GM19035 (cell line): ENCODE data around the gene LASP1.
"Not testable (repeated sequence)": the region's sequence is repeated elsewhere in the genome, so short reads cannot be mapped to it uniquely, and the experiment has no call there.

Experiments
- ATAC-seq: cut with Tn5 transposase; IDR thresholded peaks from one replicate; pipeline ENCODE4 v1.9.1; 2021; ENCODE audit not compliant: unreplicated experiment

The LASP1 gene

DNA sequence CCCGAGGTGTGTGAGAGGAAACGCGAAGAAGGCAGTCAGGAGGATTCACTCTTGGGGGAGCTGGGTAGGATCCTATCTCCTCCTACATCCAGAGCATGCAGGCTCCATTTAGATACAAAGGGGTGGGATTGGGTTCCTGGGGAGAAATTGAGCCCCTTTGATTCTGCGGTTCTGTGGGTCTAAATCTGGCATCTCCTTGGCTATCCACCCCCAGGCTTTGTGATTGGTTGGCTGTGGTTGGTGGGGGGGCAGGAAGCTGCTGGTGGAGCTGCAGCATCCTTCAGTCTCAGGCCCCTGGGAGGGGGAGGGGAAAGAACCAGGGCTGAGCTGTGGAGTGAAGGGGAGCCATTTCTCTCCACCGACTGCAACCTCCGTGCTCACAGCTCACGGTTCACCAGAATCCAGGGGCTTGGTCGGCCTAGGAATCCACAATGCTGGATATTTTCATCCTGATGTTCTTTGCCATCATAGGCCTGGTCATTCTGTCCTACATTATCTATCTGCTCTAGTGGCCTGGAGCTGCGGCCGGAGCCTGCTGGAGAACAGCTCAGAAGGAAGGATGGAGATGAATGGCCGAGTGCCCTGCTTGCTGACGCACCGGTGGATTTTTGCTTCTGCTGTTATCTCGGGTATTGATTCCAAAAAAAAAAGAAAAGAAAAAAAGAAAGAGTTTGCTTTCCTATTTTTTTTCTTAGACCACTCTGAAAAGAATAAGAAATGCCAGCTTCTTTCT is 55.6 kb downstream of the LASP1 start, which contains the start of gene LASP1NB:
LASP1NB (plus strand) TSS at position 352 of the 733 bp plus-strand sequence.
- no peak for ATAC-seq

DNA sequence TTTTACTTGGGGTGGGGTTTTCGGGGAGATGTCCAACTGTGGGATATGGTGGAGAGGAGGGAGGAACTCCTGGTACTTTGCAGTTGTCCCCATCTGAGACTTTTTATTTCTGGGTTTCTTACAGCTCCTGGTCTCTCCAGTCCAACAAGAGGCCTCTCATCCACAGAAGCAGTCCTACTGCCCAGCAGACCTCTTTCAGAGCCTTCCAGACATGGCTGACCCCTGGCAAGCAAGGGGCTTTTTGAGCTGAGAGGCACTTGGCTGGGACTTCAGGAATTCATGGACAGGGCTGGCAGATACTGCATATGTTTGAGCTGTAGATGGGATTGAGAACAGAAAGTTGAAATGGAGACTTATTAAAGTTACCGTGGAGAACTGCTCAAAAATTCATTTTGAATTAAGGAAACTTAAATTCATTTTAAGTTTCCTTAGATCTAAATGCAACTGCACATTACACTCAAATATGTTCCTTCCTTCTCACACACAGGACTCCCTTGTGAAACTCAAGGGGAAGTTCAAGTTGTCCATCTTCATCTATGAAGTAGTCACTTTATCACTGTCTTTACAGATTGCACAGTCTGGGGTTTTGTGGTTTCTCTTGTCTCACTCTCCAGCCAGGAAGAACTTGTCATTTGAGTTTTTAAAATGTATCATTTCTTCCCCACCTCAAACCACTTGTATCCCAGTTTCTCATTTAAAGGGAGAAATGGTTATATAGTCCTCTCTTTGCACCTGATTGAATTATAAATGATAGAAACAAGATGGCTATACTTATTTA is 56.6 kb downstream of the LASP1 start:
- ATAC-seq = no peak

DNA sequence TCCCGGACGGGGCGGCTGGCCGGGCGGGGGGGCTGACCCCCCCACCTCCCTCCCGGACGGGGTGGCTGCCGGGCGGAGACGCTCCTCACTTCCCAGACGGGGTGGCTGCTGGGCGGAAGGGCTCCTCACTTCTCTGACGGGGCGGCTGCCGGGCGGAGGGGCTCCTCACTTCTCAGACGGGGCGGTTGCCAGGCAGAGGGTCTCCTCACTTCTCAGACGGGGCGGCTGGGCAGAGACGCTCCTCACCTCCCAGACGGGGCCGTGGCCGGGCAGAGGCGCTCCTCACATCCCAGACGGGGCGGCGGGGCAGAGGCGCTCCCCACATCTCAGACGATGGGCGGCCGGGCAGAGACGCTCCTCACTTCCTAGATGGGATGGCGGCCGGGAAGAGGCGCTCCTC is 60.9 kb downstream of the LASP1 start:
- not testable (repeated sequence) for ATAC-seq

DNA sequence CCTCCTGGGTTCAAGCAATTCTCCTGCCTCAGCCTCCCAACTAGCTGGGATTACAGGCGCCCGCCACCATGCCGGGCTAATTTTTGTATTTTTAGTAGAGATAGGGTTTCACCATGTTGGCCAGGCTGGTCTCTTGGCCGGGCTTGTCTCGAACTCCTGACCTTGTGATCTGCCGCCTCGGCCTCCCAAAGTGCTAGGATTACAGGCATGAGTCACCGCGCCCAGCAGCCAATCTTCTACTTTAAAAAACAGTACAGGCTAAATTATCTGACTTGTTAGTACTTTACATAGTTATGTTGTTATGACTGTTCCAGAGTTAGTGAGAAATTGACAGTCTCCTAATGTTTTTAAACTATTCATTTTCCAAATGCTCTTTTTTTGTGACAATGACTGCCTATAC is 64.1 kb downstream of the LASP1 start:
- ATAC-seq = not testable (repeated sequence)

DNA sequence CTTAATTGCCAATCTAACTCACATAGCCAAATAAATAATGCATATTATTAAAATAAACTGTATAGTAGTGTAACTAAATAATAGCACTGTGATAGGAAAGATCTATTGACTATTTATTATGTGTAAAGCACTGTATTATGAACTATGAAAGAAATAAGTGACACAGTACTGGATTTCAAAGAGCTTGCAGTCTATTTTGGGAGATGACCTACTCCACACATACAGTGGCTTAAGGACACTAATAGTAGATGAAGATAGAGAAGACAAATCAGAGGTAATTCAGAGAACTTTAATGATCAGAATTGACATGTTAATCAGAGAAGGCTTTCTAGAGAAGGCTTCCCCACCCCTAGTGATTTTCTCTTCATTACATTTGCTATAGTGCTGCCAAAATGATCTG is 70.1 kb downstream of the LASP1 start:
- ATAC-seq = no peak

DNA sequence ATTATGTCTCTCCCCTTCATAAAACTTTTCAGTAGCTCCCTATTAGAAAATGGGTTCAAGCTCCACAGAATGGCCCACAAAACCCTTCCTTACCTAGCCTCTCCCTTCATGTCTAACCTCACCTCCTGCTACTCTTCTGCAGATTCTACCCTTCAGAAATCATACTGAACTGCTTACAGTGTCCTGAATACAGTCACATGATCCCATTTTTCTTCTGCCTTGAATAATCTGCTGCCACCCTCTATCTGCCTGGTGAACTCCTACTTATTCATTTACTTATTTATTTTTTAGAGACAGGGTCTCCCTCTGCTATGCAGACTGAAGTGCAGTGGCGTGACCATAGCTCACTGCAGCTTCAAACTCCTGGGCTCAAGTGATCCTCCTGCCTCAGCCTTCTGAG is 70.5 kb downstream of the LASP1 start:
- no peak for ATAC-seq

DNA sequence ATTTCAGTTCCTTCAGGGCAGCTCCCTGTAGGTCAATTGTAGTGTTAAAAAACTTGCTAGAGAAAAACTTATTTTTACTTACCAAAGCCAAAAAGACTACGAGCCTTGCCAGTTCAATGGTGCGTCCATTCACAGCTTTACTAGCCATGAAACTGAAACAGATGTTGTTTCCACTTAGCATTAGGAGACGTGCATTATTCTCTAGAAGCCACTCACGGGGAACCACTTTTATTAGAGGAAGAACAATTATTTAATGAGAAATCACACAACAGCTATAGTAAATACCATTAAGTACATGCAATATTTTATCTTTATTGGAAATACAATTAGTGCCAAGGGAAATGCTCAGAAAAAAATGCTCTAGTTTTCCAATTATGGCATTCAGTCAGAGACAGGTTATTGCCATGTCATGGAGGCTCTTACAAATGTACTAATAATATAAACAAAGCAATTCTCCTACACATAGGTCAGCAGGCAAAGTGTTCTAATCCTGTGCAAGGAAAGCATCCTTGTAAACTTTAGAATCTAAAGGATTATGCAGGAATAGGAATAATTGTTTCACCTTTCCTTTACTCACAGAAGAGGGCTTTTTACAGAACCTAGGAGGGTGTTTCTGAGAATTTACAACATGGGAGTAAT is 73.0 kb downstream of the LASP1 start:
- no peak for ATAC-seq

DNA sequence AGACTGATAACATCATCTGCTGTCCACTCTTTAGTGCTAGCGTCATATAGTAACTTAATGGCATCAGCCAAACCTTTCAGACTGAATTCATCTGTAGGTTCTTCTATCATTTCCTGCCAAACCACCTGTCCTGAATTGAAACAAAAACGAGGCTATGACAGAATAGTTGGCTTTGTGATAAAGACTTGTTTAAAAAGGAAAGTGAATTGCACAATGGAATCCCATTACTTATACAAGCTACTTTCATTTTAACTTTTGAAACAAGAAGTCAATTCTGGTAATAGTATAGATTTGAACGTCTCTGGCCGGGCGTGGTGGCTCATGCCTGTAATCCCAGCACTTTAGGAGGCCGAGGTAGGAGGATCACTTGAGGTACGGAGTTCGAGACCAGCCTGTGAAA is 73.7 kb downstream of the LASP1 start:
- ATAC-seq = no peak

DNA sequence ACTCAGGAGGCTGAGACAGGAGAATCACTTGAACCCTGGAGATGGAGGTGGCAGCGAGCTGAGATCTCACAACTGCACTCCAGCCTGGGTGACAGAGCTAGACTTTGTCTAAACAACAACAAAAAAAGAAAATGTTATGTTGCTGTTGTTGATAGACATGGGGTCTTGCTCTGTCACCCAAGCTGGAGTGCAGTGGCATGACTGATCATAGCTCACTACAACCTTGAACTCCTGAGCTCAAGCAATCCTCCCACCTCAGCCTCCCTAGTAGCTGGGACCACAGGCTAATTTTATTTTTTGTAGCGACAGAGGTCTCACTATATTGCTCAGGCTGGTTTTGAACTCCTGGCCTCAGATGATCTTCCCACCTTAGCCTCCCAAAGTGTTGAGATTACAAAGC is 77.3 kb downstream of the LASP1 start:
- ATAC-seq = no peak

DNA sequence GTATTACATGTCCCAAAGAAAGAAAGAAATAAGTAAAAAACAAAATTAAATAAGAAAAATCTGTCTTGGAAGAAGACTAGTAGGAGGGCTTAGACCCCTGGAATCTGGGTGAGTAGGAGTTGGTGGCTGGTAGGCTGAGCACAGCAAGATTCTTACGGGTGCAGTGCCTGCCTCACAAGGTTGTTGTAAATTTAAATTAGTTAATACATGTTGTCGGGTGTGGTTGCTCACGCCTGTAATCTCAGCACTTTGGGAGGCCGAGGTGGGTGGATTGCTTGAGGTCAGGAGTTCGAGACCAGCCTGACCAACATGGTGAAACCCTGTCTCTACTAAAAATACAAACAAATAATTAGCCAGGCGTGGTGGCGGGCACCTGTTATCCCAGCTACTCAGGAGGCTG is 83.9 kb downstream of the LASP1 start:
- not testable (repeated sequence) for ATAC-seq

DNA sequence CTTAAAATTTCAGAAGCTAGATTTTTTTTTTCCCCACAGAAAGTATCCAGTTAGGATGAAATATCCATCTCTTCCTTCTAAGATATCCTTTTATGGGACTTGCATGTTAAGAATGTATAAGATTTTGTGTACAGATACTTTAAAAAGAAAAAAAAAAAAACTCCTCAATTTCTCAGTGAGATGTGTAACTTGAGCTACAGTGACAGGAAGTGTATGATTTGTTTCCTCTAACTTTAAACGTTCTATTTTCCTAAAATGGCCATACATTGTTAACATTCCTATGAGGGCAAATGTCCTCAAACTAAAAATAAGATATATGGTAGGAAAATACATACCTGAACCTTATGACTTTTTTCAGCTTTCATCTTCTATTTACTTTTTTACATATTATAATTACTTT is 88.5 kb downstream of the LASP1 start:
- ATAC-seq = no peak

DNA sequence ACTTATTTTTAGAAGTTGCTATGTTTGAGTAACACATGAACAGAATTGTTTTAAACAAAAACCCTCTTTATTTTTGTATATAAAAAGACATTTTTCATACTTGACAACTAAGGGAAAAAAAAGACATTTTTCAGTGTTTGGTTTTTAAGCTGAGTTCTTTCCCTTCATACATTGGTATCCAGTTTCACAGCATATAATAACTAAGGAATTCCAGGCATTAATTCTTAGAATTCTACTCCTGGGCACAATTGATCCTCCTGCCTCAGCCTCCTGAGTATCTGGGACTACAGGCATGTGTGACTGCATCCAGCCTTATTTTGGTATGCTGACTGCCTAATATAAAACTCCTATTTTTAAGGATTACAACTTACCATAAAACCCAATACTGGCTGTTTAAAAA is 88.9 kb downstream of the LASP1 start:
- no peak for ATAC-seq

DNA sequence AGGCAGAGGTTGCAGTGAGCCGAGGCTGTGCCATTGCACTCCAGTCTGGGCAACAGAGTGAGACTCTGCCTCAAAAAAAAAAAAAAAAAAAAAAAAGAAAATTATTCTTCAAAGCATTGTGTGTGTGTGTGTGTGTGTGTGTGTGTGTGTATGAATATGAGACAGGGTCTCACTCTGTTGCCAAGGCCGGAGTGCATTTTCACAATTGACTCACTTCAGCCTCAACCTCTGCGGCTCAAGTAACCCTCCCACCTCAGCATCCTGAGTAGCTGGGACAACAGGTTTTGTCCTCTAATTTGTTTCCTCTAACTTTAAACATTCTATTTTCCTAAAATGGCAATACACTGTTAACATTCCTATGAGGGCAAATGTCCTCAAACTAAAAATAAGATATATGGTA is 89.7 kb downstream of the LASP1 start:
- ATAC-seq = no peak

DNA sequence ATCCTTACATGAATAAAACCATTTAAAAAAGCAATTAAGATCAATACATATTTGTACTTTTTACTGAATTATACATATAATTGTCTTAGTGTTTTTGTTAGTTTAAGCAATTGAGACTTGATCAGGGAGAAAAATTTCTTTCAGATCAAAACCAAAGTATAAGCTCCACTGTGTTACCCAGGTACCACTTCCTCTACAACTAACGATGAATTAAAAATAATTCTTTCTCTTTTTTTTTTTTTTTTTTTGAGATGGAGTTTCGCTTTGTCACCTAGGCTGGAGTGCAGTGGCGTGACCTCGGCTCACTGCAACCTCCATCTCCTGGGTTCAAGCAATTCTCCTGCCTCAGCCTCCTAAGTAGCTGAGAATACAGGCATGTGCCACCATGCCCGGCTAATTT is 90.5 kb downstream of the LASP1 start:
- ATAC-seq = no peak

DNA sequence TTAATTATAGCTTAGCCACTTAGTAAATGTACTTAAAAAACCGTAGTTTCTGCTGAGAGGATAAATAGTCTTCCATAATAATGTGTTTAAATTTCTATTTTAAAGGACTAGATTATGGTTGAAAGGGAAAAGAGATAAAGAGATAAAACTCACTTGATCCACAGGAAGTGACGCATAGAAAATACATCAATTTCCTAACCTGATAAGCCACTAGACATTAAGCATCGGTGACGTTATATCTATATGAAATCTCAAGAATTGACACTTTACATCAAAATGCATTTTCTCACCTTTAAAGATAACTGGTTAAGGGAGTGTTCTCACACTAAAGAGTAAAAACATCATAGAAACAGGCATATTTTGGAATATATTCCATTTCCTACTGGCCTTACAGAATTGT is 91.6 kb downstream of the LASP1 start:
- ATAC-seq = no peak

DNA sequence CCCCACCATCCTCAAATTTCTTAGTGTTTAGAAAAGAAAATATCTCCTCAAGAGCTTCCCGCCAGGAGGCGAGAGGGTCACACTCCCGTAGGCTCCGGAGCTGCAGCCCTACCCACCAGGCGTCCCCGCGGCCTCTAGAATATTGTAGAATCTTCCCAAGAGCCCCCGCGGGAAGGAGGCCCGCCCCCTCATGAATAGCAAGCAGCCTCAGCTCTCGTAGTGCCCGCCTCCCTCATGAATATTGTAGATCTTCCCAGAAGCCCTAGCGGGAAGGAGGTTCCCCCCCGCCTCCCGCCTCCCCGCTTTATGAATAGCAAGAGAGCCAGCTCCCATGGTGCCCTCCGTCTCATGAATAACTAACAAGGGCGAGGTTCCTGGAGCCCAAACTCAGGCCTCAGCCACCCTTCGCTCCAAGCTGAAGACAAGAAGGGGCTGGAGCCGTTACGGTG is 97.5 kb downstream of the LASP1 start, which contains the start of gene FBXO47:
FBXO47 (minus strand) TSS at position 114 of the 449 bp plus-strand sequence. CDS start 4,378 bp downstream, outside the sequence.
- ATAC-seq = no peak

DNA sequence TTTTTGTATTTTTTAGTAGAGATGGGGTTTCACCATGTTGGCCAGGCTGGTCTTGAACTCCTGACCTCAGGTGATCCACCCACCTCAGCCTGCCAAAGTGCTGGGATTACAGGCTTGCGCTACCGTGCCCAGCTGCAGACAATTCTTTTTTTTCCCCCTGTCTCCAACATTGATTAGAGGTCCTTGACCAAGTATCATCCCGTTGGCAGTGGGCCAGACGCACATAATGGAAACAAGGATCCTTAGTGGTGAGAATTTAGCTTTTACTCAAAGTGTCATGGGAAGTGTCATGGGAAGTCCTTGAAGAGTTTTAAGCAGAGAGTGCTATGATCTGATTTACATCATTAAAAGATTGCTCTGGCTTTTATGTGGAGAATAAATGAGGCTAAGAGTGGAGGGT is 99.4 kb downstream of the LASP1 start:
- no peak for ATAC-seq

DNA sequence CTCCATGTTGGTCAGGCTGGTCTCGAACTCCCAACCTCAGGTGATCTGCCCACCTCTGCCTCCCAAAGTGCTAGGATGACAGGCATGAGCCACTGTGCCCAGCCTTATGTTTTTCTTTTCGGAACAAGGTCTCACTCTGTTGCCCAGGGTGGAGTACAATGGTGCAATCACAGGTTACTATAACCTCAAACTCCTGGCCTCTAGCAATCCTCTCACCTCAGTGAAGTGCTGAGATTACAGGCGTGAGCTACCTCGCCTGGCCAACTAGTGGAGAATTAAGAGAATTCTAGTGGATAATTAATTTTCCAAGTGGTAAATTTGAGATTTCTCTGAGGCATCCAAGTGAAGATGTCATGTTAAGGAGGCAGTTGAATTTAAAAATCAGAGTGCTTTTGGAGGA is 100.3 kb downstream of the LASP1 start:
- no peak for ATAC-seq

DNA sequence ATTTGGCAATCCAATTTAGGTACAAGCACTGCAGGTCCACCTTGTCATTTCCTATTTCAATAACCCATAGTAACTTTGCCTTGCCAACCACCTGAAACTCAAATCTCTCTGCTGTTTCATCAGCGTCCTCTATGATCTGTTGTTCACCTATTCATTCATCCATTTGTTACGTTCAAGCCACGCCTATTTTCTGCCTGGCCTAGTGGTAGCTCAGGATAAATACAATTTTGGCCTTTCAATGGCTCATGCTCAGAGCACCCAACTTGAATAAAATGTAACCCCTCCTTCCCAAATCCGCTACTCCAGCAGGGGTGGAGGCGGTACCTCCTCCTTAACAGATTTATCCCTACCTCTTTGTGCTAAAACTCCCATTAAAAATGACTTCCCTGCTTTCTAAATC is 100.9 kb downstream of the LASP1 start:
- no peak for ATAC-seq
